Endothelial cell of umbilical vein (primary cell): Measurements from ENCODE around the gene SLC4A4. TPM values are rescaled to one million over a fixed set of nuclear protein-coding genes. Genes with fewer than 3 reads are reported as not detected.

Source experiments
- BruUV-seq: library from RNA; stranded (reverse); fragments of 400-500 nt; replicated peaks from 2 replicates; lab custom pipeline; 2021; lab: Mats Ljungman, UMichigan
- CTCF ChIA-PET: fragments of 300-600, 350-600 bp; sonication (Branson Sonifier 250); formaldehyde crosslinking; loops from one replicate; lab custom pipeline; 2021; ENCODE audit warnings: antibody characterized with exemption, inconsistent platforms; lab: Charles Lee
- POLR2A ChIA-PET: fragments of 300-600, 350-600 bp; sonication (Branson Sonifier 250); formaldehyde crosslinking; loops from one replicate; lab custom pipeline; 2021; ENCODE audit warnings: antibody characterized with exemption, inconsistent platforms; lab: Charles Lee
- DNase-seq: peaks from one replicate; pipeline ENCODE4 v3.0.0-alpha.2; 2011; ENCODE audit warnings: low read depth, low spot score
- FAIRE-seq: peaks from 2 replicates; lab custom pipeline; 2011; peaks lifted over from hg19 to GRCh38; lab: Jason Lieb, UNC
- H2AFZ ChIP-seq: 2 replicates; pipeline ENCODE4 v1.6.0; 2012; ENCODE audit warnings: low read depth, low read length, control low read depth, inconsistent platforms
- H3K27ac ChIP-seq: 2 replicates; pipeline ENCODE4 v1.5.1; 2011; ENCODE audit warnings: low read depth, mild to moderate bottlenecking, control low read depth, low read length, moderate library complexity; ENCODE audit not compliant: insufficient read depth
- H3K27me3 ChIP-seq, 2 experiments: 2 replicates each; pipeline versions ENCODE4 v1.6.0 to v1.6.1; 2011; ENCODE audit warnings: low read length in 2 of 2, mixed read lengths in 1 of 2; ENCODE audit not compliant: control insufficient read depth in 2 of 2, insufficient read depth in 2 of 2
- H3K36me3 ChIP-seq, 2 experiments: 2 replicates in 1 of 2; 3 replicates in 1 of 2; pipeline ENCODE4 v1.5.1; 2011; ENCODE audit warnings: low read length in 2 of 2, mild to moderate bottlenecking in 1 of 2, moderate library complexity in 1 of 2; ENCODE audit not compliant: control insufficient read depth in 2 of 2, insufficient read depth in 2 of 2; ENCODE audit errors: extremely low read depth in 1 of 2
- H3K4me1 ChIP-seq: 3 replicates; pipeline ENCODE4 v1.5.1; 2011; ENCODE audit warnings: mild to moderate bottlenecking, low read length; ENCODE audit not compliant: control insufficient read depth, insufficient read depth; ENCODE audit errors: extremely low read depth
- H3K4me2 ChIP-seq: 2 replicates; pipeline ENCODE4 v1.6.1; 2011; ENCODE audit warnings: low read length, control low read depth, mixed read lengths; ENCODE audit not compliant: insufficient read depth
- H3K4me3 ChIP-seq, 3 experiments: fragments of 200-600 bp in 1 of 3; sonication (generic), shearing (Covaris generic) in 1 of 3; replicated peaks in 1 of 3; 2 replicates each; pipeline ENCODE4 v1.5.1; 2011 to 2016; ENCODE audit warnings: control low read depth in 3 of 3, low read length in 3 of 3, mild to moderate bottlenecking in 2 of 3, inconsistent platforms in 1 of 3, low read depth in 1 of 3, moderate library complexity in 1 of 3; ENCODE audit not compliant: insufficient read depth in 1 of 3
- H3K79me2 ChIP-seq: 2 replicates; pipeline ENCODE4 v1.6.0; 2012; ENCODE audit warnings: low read length, inconsistent platforms; ENCODE audit not compliant: control insufficient read depth, insufficient read depth
- H3K9ac ChIP-seq: replicated peaks from 2 replicates; pipeline ENCODE3; 2011; ENCODE audit warnings: low read length, control low read depth; ENCODE audit not compliant: insufficient read depth; ENCODE audit errors: extremely low read depth
- H3K9me1 ChIP-seq: replicated peaks from 3 replicates; pipeline ENCODE4 v1.6.0; 2011; ENCODE audit warnings: mild to moderate bottlenecking, low read length; ENCODE audit not compliant: control insufficient read depth, insufficient read depth; ENCODE audit errors: extremely low read depth
- H3K9me3 ChIP-seq: replicated peaks from 2 replicates; pipeline ENCODE4 v1.5.1; 2012; ENCODE audit warnings: low read length, inconsistent platforms; ENCODE audit not compliant: control insufficient read depth, insufficient read depth
- H4K20me1 ChIP-seq: replicated peaks from 2 replicates; pipeline ENCODE3; 2011; ENCODE audit warnings: mild to moderate bottlenecking, low read length; ENCODE audit not compliant: control insufficient read depth, insufficient read depth; ENCODE audit errors: extremely low read depth
- CTCF ChIP-seq, 2 donors: IDR thresholded peaks; 1 replicate in 1 of 2; 2 replicates in 1 of 2; pipeline ENCODE4 v1.5.1; 2011; ENCODE audit warnings: low read length in 2 of 2, mild to moderate bottlenecking in 2 of 2, moderate library complexity in 2 of 2, control low read depth in 1 of 2, inconsistent platforms in 1 of 2, low read depth in 1 of 2; ENCODE audit not compliant: insufficient read depth in 1 of 2; ENCODE audit errors: extremely low read depth in 1 of 2
- EZH2 ChIP-seq: IDR thresholded peaks from 2 replicates; pipeline ENCODE4 v1.6.1; 2012; ENCODE audit warnings: borderline replicate concordance, low read depth, mild to moderate bottlenecking, moderate library complexity, low read length, inconsistent platforms; ENCODE audit not compliant: severe bottlenecking
- FOS ChIP-seq: IDR thresholded peaks from 2 replicates; pipeline ENCODE4 v1.6.1; 2011; ENCODE audit warnings: mild to moderate bottlenecking, low read length, moderate library complexity, borderline replicate concordance; ENCODE audit not compliant: insufficient read depth
- GATA2 ChIP-seq: IDR thresholded peaks from 2 replicates; pipeline ENCODE4 v1.7.0; 2011; ENCODE audit warnings: low read depth, mild to moderate bottlenecking, moderate library complexity, mixed read lengths, low read length; ENCODE audit not compliant: insufficient read length, insufficient read depth
- JUN ChIP-seq: IDR thresholded peaks from 2 replicates; pipeline ENCODE4 v1.6.1; 2011; ENCODE audit warnings: borderline replicate concordance, low read depth; ENCODE audit not compliant: insufficient read length, insufficient read depth
- MYC ChIP-seq: IDR thresholded peaks from one replicate; pipeline ENCODE4 v1.6.1; 2011; ENCODE audit warnings: mild to moderate bottlenecking, low read depth, low read length
- POLR2A ChIP-seq: IDR thresholded peaks from 2 replicates; pipeline ENCODE4 v1.6.1; 2012; ENCODE audit warnings: low read depth, mild to moderate bottlenecking, control low read depth, low read length
- POLR2AphosphoS5 ChIP-seq: IDR thresholded peaks from 2 replicates; pipeline ENCODE4 v1.6.1; 2012; ENCODE audit warnings: low read depth, mild to moderate bottlenecking, control low read depth, low read length, moderate library complexity; ENCODE audit not compliant: insufficient read depth
- dilution Hi-C: fragments of 300-500 bp; cut with MboI; formaldehyde crosslinking; loops from one replicate; pipeline ENCODE4 v1.15.0; 2019; ENCODE audit warnings: low sequenced_read_pairs; ENCODE audit not compliant: extremely low pct_ligation_motif_present
- intact Hi-C: fragments of 100-400 bp; cut with micrococcal nuclease; formaldehyde crosslinking; loops from one replicate; pipeline ENCODE4 v1.10.0; 2022
- polyA plus RNA-seq, 4 experiments: library from polyadenylated mRNA; depleted of rRNA in 3 of 4; stranded (reverse) in 3 of 4; unstranded in 1 of 4; fragments of >200 nt; gene quantifications; 2 replicates each; pipeline versions ENCODE4 v1.2.1 to v1.2.3, GENCODE V29; 2011 to 2012; ENCODE audit warnings: missing spikeins in 1 of 4
- total RNA-seq: library from RNA; stranded (reverse); gene quantifications from 2 replicates; pipeline ENCODE4 v1.2.3, GENCODE V29; 2021
- TF ChIP-seq, protein P1 (sequence below): IDR thresholded peaks from 2 replicates; pipeline ENCODE4 v1.6.1; 2011; ENCODE audit not compliant: insufficient read depth, insufficient read length

The SLC4A4 gene
- total and polyA plus RNA-seq, 2 donors (not counting 3 experiments of a cell fraction or from before 2014, with no cell fraction given) = not detected

DNA sequence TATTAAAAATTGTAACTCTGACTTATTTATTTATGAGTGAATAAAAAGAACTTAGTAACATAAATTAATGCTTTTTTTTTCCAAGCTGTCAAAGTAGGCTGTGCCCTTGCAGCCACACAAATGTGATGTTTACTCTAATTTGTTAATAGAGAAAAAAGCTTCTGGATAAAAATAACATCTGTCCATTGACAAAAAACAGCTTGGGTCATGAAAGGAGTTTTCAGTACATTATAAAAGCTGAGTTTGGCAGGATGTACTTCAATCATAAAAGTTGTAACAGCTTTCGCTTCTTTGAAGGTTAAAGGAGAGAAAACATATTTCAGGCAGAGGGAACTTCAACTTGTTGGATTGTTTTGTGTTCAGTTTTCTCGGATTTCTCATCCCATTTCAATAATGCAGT is 105.6 kb downstream of the SLC4A4 start:
- FAIRE-seq (no peak), DNase-seq (no peak)
- Histone ChIP-seq H4K20me1 (no peaks in the 10 kb centered on the region), H3K27ac (no peak overlapping the region), H3K4me1 (no peaks in the 10 kb centered on the region), H3K9me3 (no peaks in the 10 kb centered on the region), H2AFZ (no peak overlapping the region), H3K9ac (no peak overlapping the region), H3K4me2 (no peak overlapping the region), H3K36me3 (no peaks in the 10 kb centered on the region), H3K27me3 (no peaks in the 10 kb centered on the region), H3K4me3 (no peak overlapping the region), H3K79me2 (no peaks in the 10 kb centered on the region), H3K9me1 (no peaks in the 10 kb centered on the region)
- dilution Hi-C loops = no loop called here
- TF ChIP-seq JUN = no peak
- no peak for TF ChIP-seq EZH2
- TF ChIP-seq FOS = no peak
- TF ChIP-seq MYC = no peak
- TF ChIP-seq, protein P1, sequence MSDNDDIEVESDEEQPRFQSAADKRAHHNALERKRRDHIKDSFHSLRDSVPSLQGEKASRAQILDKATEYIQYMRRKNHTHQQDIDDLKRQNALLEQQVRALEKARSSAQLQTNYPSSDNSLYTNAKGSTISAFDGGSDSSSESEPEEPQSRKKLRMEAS = no peak
- no peak for TF ChIP-seq GATA2
- TF ChIP-seq CTCF (IDR thresholded peaks at IDR 0.05; ENCODE audit: extremely low read depth in 1 of 2, insufficient read depth in 1 of 2, low read depth in 1 of 2, low read length in 2 of 2) = no peak
- no peak for TF ChIP-seq POLR2A
- TF ChIP-seq POLR2AphosphoS5 = no peak
- intact Hi-C loops = no loop called here
- CTCF ChIA-PET = no interaction called here
- BruUV-seq = no TSS peak
- POLR2A ChIA-PET = no interaction called here
